Stimulated activated CD8-positive, alpha-beta memory T cell treated with anti-CD3 and anti-CD28 coated beads, Interleukin-12 subunit alpha, Interleukin-12 subunit beta, amount 100 ng/mL, for 24 hours (primary cell): Measurements from ENCODE around the gene LINGO3.

ENCODE experiments used
- DNase-seq: peaks from one replicate; pipeline ENCODE4 v3.0.0-alpha.2; 2020; ENCODE audit errors: extremely low read depth

Gene LINGO3

GRCh38 chr19:2340496-2341243 lies 32.7 kb upstream of the LINGO3 start:
- no peak for DNase-seq

- no peak for DNase-seq
Measured at GRCh38 chr19:2339644-2340310, 31.8 kb upstream of the LINGO3 start.

GRCh38 chr19:2338751-2339643 lies 31.0 kb upstream of the LINGO3 start:
- DNase-seq, result no peak

GRCh38 chr19:2338055-2338615 lies 30.2 kb upstream of the LINGO3 start:
- DNase-seq, result no peak

- DNase-seq, result no peak
Measured at GRCh38 chr19:2337329-2337707, 29.4 kb upstream of the LINGO3 start.

GRCh38 chr19:2336528-2337328 lies 28.8 kb upstream of the LINGO3 start:
- no peak for DNase-seq

- DNase-seq, result no peak
Measured at GRCh38 chr19:2335848-2336247, 27.9 kb upstream of the LINGO3 start.

GRCh38 chr19:2334986-2335846 lies 27.3 kb upstream of the LINGO3 start:
- no peak for DNase-seq

- no peak for DNase-seq
Measured at GRCh38 chr19:2334426-2334825, 26.5 kb upstream of the LINGO3 start.

- DNase-seq, result no peak
Measured at GRCh38 chr19:2333807-2334211, 25.9 kb upstream of the LINGO3 start.

- no peak for DNase-seq
Measured at GRCh38 chr19:2333027-2333806, 25.3 kb upstream of the LINGO3 start.

GRCh38 chr19:2332341-2333026 lies 24.5 kb upstream of the LINGO3 start:
- DNase-seq, result no peak

GRCh38 chr19:2331601-2332246 lies 23.8 kb upstream of the LINGO3 start:
- DNase-seq, result no peak

GRCh38 chr19:2330632-2331284 lies 22.8 kb upstream of the LINGO3 start:
- no peak for DNase-seq

GRCh38 chr19:2330255-2330631 lies 22.3 kb upstream of the LINGO3 start:
- no peak for DNase-seq

- DNase-seq, result no peak
Measured at GRCh38 chr19:2329501-2329916, 21.6 kb upstream of the LINGO3 start.

- no peak for DNase-seq
Measured at GRCh38 chr19:2329149-2329478, 21.2 kb upstream of the LINGO3 start.
